Epithelial cell of proximal tubule (primary cell): ENCODE measurements around the gene GKN2. TPM values are rescaled to one million over a fixed set of nuclear protein-coding genes. Genes with fewer than 3 reads are reported as not detected.
A peak's percentile ranks its signal among the peaks of the same experiment; 100 is the strongest.

Source experiments
- DNase-seq: peaks from one replicate; pipeline ENCODE4 v3.0.0-alpha.2; 2011; ENCODE audit warnings: low read depth
- H3K4me3 ChIP-seq: 2 replicates; pipeline ENCODE4 v1.5.1; 2011; ENCODE audit warnings: low read depth, mild to moderate bottlenecking, low read length
- CTCF ChIP-seq: conservative IDR thresholded peaks from 2 replicates; pipeline ENCODE4 v1.5.1; 2012; ENCODE audit warnings: low read depth, mild to moderate bottlenecking, low read length
- total RNA-seq: library from RNA; depleted of rRNA; stranded (reverse); fragments of >200 nt; gene quantifications from 2 replicates; pipeline ENCODE4 v1.2.3, GENCODE V29; 2015

The GKN2 gene
- total RNA-seq, 1 donor from 2014 or later = not detected

DNA sequence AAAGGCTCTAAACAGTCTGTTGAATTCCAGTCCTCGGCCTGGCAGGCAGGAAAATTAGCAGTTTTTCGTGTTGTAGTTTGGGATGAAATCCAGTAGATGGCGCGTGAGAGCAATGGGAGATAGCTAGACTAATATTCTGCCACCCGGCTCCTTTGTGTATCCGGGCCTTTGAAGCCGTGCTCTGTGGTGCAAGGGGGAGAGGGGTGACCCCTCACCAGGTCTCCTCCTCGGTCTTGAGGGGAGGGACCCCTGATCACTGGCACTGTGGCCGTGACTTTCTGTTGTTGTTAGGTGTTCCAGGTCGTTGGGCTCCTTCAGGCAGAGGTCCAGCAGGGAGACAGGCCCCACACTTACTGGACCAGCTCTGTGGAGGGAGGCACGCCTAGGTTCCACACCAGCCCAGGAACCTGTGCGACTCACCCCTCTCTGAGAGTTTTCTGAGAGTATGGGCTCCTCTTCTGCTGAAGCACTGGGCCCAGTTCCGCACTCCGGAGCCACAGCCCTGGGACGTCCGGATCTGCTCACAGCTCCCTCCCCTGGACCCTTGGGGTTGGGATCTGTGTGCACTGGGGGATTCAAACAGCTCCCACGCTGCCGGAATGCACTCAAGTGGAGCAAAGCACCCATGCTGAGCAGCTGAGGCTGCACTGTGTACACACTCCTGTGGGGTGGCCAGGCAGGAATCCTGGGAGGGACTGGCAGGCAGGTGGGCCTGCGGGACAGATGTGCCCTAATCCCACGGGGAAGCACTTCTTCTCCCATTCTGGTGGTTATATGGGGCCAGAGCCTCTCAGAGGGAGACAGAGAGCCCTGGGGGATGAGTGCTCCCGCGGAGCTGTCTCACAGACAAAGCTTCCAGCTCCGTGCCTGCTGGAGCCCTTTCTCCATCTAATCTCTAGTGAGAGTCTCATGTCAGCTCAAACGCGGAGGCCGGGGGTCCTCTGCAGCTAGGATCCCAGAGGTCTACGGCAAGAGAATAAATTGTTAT is 8.8 kb downstream of the GKN2 start:
- DNase-seq = no peak
- TF ChIP-seq CTCF = peak; percentile 79
- H3K4me3 ChIP-seq = no peak overlapping the region

GRCh38 chr2:68942827-68943226 is 9.9 kb downstream of the GKN2 start:
- no peak for DNase-seq
- no peak overlapping the region for H3K4me3 ChIP-seq
- TF ChIP-seq CTCF = no peak

DNA sequence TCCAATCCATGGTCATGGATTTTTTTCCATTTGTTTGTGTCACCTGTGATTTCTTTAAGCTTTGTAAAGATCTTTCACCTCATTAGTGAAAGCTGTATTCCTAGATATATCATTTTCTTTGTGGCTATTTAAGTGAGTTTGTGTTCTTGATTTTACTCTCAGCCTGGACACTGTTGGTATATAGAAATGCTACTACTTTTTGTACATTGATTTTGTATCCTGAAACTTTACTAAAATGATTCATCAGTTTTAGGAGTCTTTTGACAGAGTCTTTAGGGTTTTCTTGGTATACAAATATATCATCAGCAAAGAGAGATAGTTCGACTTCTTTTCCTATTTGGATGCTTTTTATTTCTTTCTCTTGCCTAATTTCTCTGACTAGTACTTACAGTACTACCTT is 12.3 kb downstream of the GKN2 start:
- H3K4me3 ChIP-seq = no peak overlapping the region
- no peak for TF ChIP-seq CTCF
- no peak for DNase-seq

DNA sequence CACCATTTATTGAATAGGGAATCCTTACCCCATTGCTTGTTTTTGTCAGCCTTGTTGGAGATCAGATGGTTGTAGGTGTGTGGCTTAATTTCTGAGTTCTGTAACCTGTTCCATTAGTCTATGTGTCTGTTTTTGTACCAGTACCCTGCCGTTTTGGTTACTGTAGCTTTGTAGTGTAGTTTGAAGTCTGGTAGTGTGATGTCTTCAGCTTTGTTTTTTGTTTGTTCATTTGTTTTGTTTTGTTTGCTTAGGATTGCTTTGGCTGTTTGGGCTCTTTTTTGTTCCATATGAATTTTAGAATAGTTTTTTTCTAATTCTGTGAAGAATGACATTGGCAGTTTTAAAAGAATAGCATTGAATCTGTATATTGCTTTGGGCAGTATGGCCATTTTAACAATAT is 12.7 kb downstream of the GKN2 start:
- TF ChIP-seq CTCF = no peak
- DNase-seq = no peak
- no peak overlapping the region for H3K4me3 ChIP-seq

GRCh38 chr2:68938938-68939337 is 13.8 kb downstream of the GKN2 start:
- no peak for DNase-seq
- TF ChIP-seq CTCF = no peak
- no peak overlapping the region for H3K4me3 ChIP-seq

DNA sequence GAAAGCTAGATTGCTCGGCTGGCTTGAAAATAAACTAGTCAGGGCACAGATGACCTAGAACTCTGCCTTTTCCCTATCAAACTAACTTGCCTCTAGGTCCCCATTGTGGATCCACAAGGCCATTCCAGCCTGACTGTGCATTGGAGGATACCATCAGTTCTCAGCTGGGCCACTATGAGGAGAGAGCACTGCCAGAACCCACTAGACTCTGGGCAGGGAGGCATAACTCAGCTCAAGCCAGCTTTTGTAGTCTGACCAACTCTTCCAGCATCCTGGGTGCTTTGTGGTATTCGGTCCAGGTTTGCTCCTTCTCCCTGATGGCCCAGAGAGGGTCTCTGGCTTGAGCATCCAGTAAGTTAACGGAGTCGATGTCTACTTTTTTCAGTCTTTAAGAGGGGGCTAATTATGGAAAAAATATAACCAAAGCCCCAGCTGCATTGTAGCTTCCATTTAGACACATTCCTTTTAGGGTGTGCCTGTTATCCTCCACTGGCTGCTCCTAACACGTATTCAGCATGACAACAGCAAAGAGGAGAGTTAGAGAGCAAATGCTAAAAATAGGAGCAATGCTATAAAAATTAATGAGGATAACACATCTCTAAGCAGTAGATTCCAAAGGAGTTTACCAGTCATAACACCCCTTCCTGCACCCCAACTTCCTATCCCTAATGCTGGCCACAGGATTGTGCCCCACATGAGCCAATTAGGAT is 15.2 kb downstream of the GKN2 start:
- no peak for DNase-seq
- no peak overlapping the region for H3K4me3 ChIP-seq
- TF ChIP-seq CTCF = no peak
